Colonic mucosa (tissue), 4 donors: ENCODE data around the gene SLC22A31. TPM values are rescaled to one million over a fixed set of nuclear protein-coding genes. Genes with fewer than 3 reads are reported as not detected.
"Not testable (repeated sequence)": the region's sequence is repeated elsewhere in the genome, so short reads cannot be mapped to it uniquely, and the experiment has no call there.

Experiments used
- DNase-seq: peaks from one replicate; pipeline ENCODE4 v3.0.0-alpha.2; 2020
- H3K27ac ChIP-seq: fragments of 200-600 bp; one replicate; pipeline ENCODE4 v1.8.0; 2021
- H3K27me3 ChIP-seq: fragments of 200-600 bp; one replicate; pipeline ENCODE4 v1.8.0; 2021
- H3K36me3 ChIP-seq: fragments of 200-600 bp; one replicate; pipeline ENCODE4 v1.8.0; 2021
- H3K4me1 ChIP-seq: fragments of 200-600 bp; one replicate; pipeline ENCODE4 v1.8.0; 2021; ENCODE audit warnings: mild to moderate bottlenecking
- H3K4me3 ChIP-seq: fragments of 200-600 bp; one replicate; pipeline ENCODE4 v1.8.0; 2021
- H3K9ac ChIP-seq, 2 donors: one replicate each; pipeline ENCODE4 v1.7.0; 2013; ENCODE audit warnings: control low read depth in 2 of 2, low read depth in 2 of 2, low read length in 2 of 2
- H3K9me3 ChIP-seq: fragments of 200-600 bp; one replicate; pipeline ENCODE4 v1.8.0; 2021
- intact Hi-C: fragments of 100-400 bp; cut with DNase I; formaldehyde crosslinking; loops from one replicate; pipeline ENCODE4 v1.14.1; 2022
- total RNA-seq, 2 donors: library from RNA; stranded (reverse); fragmentation: NEBNext Ultra II Directional in 1 of 2; extraction: Animal tissue kit (Norgen Biotek cat#: 25700) in 1 of 2; gene quantifications; one replicate each; pipeline ENCODE4 v1.2.1, GENCODE V29; 2021
- TF ChIP-seq, protein P1 (sequence below): fragments of 200-600 bp; IDR thresholded peaks from one replicate; pipeline ENCODE4 v1.8.0; 2022; ENCODE audit warnings: antibody characterized with exemption, mild to moderate bottlenecking
- donor health status: healthy.
- donor health status: DM: no; HTN: no; CAD: no.
- donor health status: DM: no; HTN: no; CAD: no.

SLC22A31 gene
- total RNA-seq, 2 donors from 2014 or later: 1.3 TPM; not detected in 1

DNA sequence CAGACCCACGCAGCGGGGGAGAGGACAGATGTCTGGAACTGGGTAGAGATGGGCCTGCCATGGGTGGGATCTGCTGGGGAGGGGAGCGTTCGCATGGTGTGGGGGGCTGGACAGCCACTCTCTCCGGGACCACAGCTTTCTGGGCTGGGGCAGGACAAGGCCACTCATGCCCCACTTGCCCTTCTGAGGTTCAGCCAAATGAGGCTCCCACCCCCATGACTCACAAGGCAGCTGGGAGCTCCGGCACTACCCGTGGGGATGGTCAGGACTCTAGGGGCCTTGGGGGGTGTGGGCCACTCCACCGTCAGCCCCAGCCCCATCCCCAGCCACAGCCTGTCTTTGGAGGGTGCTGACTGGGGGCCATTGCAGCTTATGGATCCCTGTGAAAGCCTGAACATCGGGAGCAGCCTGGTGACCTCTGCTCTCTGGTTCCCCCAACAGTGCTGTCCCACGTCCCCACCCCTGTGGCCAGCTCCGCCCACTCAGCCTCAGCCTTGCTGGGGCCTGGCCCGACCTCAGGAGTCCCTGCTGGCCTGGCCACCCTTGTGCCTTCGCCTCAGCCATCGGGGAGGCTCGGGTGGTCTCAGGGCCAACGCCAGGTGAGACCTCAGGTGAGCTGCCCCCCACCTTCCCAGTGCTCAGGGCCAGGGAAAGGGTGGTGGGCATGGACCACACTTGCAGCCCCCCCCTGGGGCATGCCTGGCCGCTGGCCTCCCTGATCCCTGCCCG is 33.5 kb downstream of the SLC22A31 start:
- TF ChIP-seq, protein P1, sequence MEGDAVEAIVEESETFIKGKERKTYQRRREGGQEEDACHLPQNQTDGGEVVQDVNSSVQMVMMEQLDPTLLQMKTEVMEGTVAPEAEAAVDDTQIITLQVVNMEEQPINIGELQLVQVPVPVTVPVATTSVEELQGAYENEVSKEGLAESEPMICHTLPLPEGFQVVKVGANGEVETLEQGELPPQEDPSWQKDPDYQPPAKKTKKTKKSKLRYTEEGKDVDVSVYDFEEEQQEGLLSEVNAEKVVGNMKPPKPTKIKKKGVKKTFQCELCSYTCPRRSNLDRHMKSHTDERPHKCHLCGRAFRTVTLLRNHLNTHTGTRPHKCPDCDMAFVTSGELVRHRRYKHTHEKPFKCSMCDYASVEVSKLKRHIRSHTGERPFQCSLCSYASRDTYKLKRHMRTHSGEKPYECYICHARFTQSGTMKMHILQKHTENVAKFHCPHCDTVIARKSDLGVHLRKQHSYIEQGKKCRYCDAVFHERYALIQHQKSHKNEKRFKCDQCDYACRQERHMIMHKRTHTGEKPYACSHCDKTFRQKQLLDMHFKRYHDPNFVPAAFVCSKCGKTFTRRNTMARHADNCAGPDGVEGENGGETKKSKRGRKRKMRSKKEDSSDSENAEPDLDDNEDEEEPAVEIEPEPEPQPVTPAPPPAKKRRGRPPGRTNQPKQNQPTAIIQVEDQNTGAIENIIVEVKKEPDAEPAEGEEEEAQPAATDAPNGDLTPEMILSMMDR: no peak
- DNase-seq: no peak
- no peaks in the 10 kb centered on the region for H3K36me3 ChIP-seq
- no peak overlapping the region for H3K27ac ChIP-seq
- peak overlapping the region in 1 of 2 donors; percentile 12 for H3K9ac ChIP-seq
- H3K4me3 ChIP-seq: no peak overlapping the region
- peaks cover 21% of the 10 kb centered on the region for H3K27me3 ChIP-seq
- H3K4me1 ChIP-seq: peaks cover 8% of the 10 kb centered on the region
- H3K9me3 ChIP-seq: no peaks in the 10 kb centered on the region
- intact Hi-C loops: loop anchor here (5.0 to 10.0 kb wide), 3 partner anchors 112 to 422 kb away; no protein-coding TSS in a partner anchor

DNA sequence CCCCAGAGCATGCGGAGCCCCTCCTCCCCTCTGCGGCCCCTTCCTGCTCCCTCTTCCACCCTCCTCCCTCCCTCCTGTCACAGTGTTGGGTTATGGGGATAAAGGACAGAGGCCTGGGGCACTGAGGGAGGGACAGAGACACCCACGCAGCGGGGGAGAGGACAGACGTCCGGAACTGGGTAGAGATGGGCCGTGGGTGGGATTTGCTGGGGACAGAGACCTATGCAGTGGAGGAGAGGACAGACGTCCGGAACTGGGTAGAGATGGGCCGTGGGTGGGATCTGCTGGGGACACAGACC is 34.7 kb downstream of the SLC22A31 start:
- intact Hi-C loops: loop anchor here (5.0 to 10.0 kb wide), 3 partner anchors 111 to 421 kb away; no protein-coding TSS in a partner anchor

DNA sequence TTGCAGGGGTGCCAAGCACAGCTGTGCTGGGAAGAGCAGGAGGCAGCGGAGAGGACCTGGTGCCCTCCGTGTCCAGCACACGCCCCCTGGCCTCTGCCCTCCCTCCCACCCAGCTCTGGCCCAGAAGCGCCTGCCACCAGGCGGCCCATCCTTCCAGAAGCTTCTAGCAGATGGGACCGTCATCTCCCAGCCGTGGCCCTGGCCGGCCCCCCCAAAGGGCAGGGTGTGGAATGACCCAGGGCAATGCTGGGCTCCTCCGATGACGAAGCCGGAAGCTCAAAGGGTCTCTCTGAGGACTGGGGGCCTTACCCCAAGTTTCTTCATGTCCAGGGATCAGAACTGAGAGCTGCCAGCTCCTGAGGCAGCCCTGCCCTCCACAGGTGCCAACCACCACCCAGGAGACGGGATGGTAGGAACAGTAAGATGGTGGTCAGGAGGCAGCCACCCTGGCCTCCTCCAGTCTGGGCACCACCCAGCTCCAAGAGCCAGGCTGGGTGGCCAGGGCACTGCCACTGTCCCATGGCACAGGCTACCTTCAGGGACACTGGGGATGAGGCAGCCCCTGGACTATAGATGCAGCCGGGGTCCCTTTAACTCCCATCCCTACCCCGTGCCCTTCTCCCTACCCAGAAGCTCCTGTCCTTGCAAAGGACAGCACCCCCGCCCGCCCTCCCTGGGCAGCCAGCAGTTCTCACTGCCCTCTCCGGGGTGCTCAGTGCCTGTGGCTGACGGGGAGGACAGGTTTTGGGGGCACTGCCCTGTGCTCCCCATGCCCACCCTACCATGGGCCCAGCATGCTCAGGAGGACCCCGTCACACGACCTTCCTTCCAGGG is 35.3 kb downstream of the SLC22A31 start:
- intact Hi-C loops: loop anchor here (5.0 to 10.0 kb wide), 3 partner anchors 110 to 420 kb away; no protein-coding TSS in a partner anchor
- no peak for DNase-seq
- Histone ChIP-seq H3K9me3 (no peaks in the 10 kb centered on the region), H3K9ac (no peak overlapping the region), H3K27me3 (peaks cover 21% of the 10 kb centered on the region), H3K27ac (no peak overlapping the region), H3K36me3 (no peaks in the 10 kb centered on the region), H3K4me3 (no peak overlapping the region), H3K4me1 (peaks cover 4% of the 10 kb centered on the region)
- TF ChIP-seq, protein P1: no peak

More for the DNA sequence above, 34.7 kb downstream of the SLC22A31 start:
- not testable (repeated sequence) for H3K27ac ChIP-seq, H3K4me1 ChIP-seq, H3K9ac ChIP-seq, DNase-seq, H3K4me3 ChIP-seq, H3K36me3 ChIP-seq, H3K9me3 ChIP-seq
- H3K27me3 ChIP-seq: peaks cover 21% of the 10 kb centered on the region

DNA sequence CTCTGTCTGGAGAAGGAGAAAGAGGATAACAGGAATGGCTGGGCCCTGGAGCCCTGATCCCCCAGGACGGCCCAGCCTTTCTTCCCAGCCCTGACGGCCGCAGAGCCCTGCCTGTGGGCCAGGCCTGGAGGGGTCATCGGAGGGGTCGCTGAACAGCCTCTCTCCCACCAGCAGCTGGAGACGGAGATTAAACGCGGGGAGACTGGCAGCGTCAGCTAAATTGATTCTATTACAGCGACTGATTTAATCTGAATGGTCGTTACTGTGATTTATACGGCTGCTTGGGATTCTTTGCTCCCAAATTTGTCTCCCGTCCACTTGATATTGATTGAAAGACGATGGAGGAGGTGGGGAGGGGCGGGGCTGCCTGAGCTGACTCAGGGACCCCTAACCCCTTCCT is 35.9 kb downstream of the SLC22A31 start:
- no peaks in the 10 kb centered on the region for H3K9me3 ChIP-seq
- H3K36me3 ChIP-seq: no peaks in the 10 kb centered on the region
- intact Hi-C loops: loop anchor here (10.0 kb wide), 2 partner anchors 110 to 420 kb away; no protein-coding TSS in a partner anchor
- H3K9ac ChIP-seq: no peak overlapping the region
- TF ChIP-seq, protein P1: no peak
- DNase-seq: no peak
- no peak overlapping the region for H3K27ac ChIP-seq
- peaks cover 4% of the 10 kb centered on the region for H3K4me1 ChIP-seq
- peaks cover 15% of the 10 kb centered on the region for H3K27me3 ChIP-seq
- no peak overlapping the region for H3K4me3 ChIP-seq

DNA sequence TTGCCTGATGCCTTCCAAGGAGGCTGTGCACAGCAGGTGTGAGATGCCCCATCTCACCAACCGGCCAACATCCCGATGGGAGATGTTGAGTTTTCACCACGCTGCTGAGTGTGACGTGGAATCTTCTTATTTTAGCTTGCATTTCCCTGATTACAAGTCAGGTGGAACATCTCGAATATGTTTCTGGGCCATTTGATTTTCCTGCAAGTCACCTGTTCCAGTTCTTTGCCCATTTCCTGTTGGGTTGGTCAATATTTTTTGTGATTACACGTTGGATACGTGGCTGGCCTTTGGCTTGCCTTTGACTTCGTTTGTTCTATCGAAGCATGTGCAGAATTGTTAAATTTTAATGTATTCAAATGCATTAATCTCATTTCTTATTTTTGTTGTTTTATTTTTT is 37.0 kb downstream of the SLC22A31 start:
- no peak overlapping the region for H3K4me3 ChIP-seq
- intact Hi-C loops: loop anchor here (10.0 kb wide), 2 partner anchors 108 to 418 kb away; no protein-coding TSS in a partner anchor
- H3K9ac ChIP-seq: no peak overlapping the region
- peaks cover 6% of the 10 kb centered on the region for H3K27me3 ChIP-seq
- no peak for DNase-seq
- TF ChIP-seq, protein P1: no peak
- no peaks in the 10 kb centered on the region for H3K36me3 ChIP-seq
- no peaks in the 10 kb centered on the region for H3K9me3 ChIP-seq
- H3K27ac ChIP-seq: no peak overlapping the region
- peaks cover 4% of the 10 kb centered on the region for H3K4me1 ChIP-seq
